GM23338 (cell line): ENCODE measurements around the gene APOBEC3F. TPM values are rescaled to one million over a fixed set of nuclear protein-coding genes. Genes with fewer than 3 reads are reported as not detected.
A peak's percentile ranks its signal among the peaks of the same experiment; 100 is the strongest.

Source experiments
- ATAC-seq: fragments of 200-7000 bp; cut with Tn5 transposase; 3 replicates; pipeline ENCODE4 v1.9.1; 2020
- DNase-seq: peaks from one replicate; pipeline ENCODE4 v3.0.0-alpha.2; 2015; ENCODE audit warnings: low spot score
- H2AFZ ChIP-seq: fragments of 200-600 bp; sonication (generic); 2 replicates; pipeline ENCODE4 v1.8.0; 2016; ENCODE audit warnings: antibody characterized with exemption, mild to moderate bottlenecking, moderate library complexity
- H3F3A ChIP-seq: fragments of 200-600 bp; sonication (generic); replicated peaks from 2 replicates; pipeline ENCODE4 v1.8.0; 2017; ENCODE audit warnings: antibody characterized with exemption, mixed run types, low read depth
- H3K27ac ChIP-seq: fragments of 200-600 bp; sonication (generic); 2 replicates; pipeline ENCODE4 v1.6.1; 2016; ENCODE audit warnings: low read depth
- H3K27me3 ChIP-seq: fragments of 200-600 bp; sonication (generic); 2 replicates; pipeline ENCODE4 v1.8.0; 2016; ENCODE audit warnings: mild to moderate bottlenecking, mixed run types, moderate library complexity; ENCODE audit not compliant: insufficient read depth
- H3K36me3 ChIP-seq: fragments of 200-600 bp; sonication (generic); 2 replicates; pipeline ENCODE4 v1.8.0; 2016; ENCODE audit warnings: mild to moderate bottlenecking; ENCODE audit not compliant: insufficient read depth
- H3K4me1 ChIP-seq: fragments of 200-600 bp; sonication (generic); 2 replicates; pipeline ENCODE4 v1.8.0; 2016; ENCODE audit warnings: mild to moderate bottlenecking, moderate library complexity; ENCODE audit not compliant: insufficient read depth
- H3K4me2 ChIP-seq: fragments of 200-600 bp; sonication (generic); 2 replicates; pipeline ENCODE4 v1.7.1; 2017; ENCODE audit warnings: mixed run types
- H3K4me3 ChIP-seq: fragments of 200-600 bp; sonication (generic); 2 replicates; pipeline ENCODE4 v1.6.1; 2016; ENCODE audit warnings: mixed run types
- H3K79me2 ChIP-seq: fragments of 200-600 bp; sonication (generic); replicated peaks from 2 replicates; pipeline ENCODE4 v1.8.0; 2017; ENCODE audit warnings: mild to moderate bottlenecking; ENCODE audit not compliant: insufficient read depth
- H3K9me2 ChIP-seq: fragments of 200-600 bp; sonication (generic); 2 replicates; pipeline ENCODE4 v1.8.0; 2017; ENCODE audit not compliant: insufficient read depth
- H4K20me1 ChIP-seq: fragments of 200-600 bp; sonication (generic); replicated peaks from 2 replicates; pipeline ENCODE4 v1.8.0; 2017; ENCODE audit warnings: mild to moderate bottlenecking; ENCODE audit not compliant: insufficient read depth
- H3K27ac Mint-ChIP-seq: 2 replicates; pipeline ENCODE4 v1.8.0; 2020; ENCODE audit warnings: inconsistent platforms, mild to moderate bottlenecking, moderate library complexity, mixed read lengths
- H3K27me3 Mint-ChIP-seq: 3 replicates; pipeline ENCODE4 v1.8.0; 2022; ENCODE audit warnings: low read depth, mild to moderate bottlenecking, moderate library complexity, mixed read lengths, inconsistent platforms; ENCODE audit not compliant: insufficient read depth, poor library complexity
- H3K36me3 Mint-ChIP-seq: 3 replicates; pipeline ENCODE4 v1.8.0; 2021; ENCODE audit warnings: low read depth, mild to moderate bottlenecking, inconsistent platforms, moderate library complexity, mixed read lengths
- H3K4me1 Mint-ChIP-seq: 3 replicates; pipeline ENCODE4 v1.8.0; 2020; ENCODE audit warnings: mild to moderate bottlenecking, inconsistent platforms, mixed read lengths
- H3K4me3 Mint-ChIP-seq: 3 replicates; pipeline ENCODE4 v1.8.0; 2021; ENCODE audit warnings: moderate library complexity, mild to moderate bottlenecking, inconsistent platforms, mixed read lengths
- H3K9me3 Mint-ChIP-seq: 3 replicates; pipeline ENCODE4 v1.8.0; 2020; ENCODE audit warnings: moderate library complexity, mild to moderate bottlenecking, inconsistent platforms, mixed read lengths
- CREB1 ChIP-seq: fragments of 250-450 bp; sonication (Bioruptor Pico); IDR thresholded peaks from 2 replicates; pipeline ENCODE4 v1.5.0; 2020; ENCODE audit warnings: low read depth, mild to moderate bottlenecking, moderate library complexity
- EZH2 ChIP-seq: fragments of 200-600 bp; sonication (generic); IDR thresholded peaks from one replicate; pipeline ENCODE4 v1.8.0; 2017; ENCODE audit warnings: antibody characterized with exemption, mild to moderate bottlenecking, low read depth; ENCODE audit not compliant: unreplicated experiment
- EZH2phosphoT487 ChIP-seq: fragments of 200-600 bp; sonication (generic); IDR thresholded peaks from one replicate; pipeline ENCODE4 v1.8.1; 2018; ENCODE audit warnings: antibody characterized with exemption; ENCODE audit not compliant: unreplicated experiment
- NANOG ChIP-seq: IDR thresholded peaks from 2 replicates; pipeline ENCODE4 v1.6.1; 2016; ENCODE audit warnings: antibody characterized with exemption, borderline replicate concordance
- POLR2AphosphoS5 ChIP-seq: IDR thresholded peaks from 2 replicates; pipeline ENCODE4 v1.6.1; 2016; ENCODE audit warnings: antibody characterized with exemption, low read depth
- REST ChIP-seq: IDR thresholded peaks from one replicate; pipeline ENCODE4 v1.6.1; 2018; ENCODE audit warnings: antibody characterized with exemption; ENCODE audit not compliant: unreplicated experiment
- STAT1 ChIP-seq: IDR thresholded peaks from one replicate; pipeline ENCODE4 v1.6.1; 2016; ENCODE audit warnings: antibody characterized with exemption; ENCODE audit not compliant: unreplicated experiment
- ZNF114 ChIP-seq: fragments of 250-450 bp; sonication (Bioruptor Pico); IDR thresholded peaks from 2 replicates; pipeline ENCODE4 v1.5.0; 2020; ENCODE audit warnings: mild to moderate bottlenecking, moderate library complexity
- polyA plus RNA-seq: library from polyadenylated mRNA; unstranded; fragments of >200 nt; fragmentation: Nextera tagmentation; extraction: Ambion mirVana; gene quantifications from 2 replicates; pipeline ENCODE4 v1.2.1, GENCODE V29; 2016
- total RNA-seq: library from RNA; depleted of rRNA; stranded (reverse); fragments of >200 nt; shearing (Covaris generic); gene quantifications from 2 replicates; pipeline ENCODE4 v1.2.3, GENCODE V29; 2014
- TF ChIP-seq, protein P1 (sequence below), 2 experiments: fragments of 200-600 bp in 1 of 2; sonication (generic) in 1 of 2; conservative IDR thresholded peaks; 2 replicates each; pipeline versions ENCODE4 v1.5.1 to v1.6.1; 2016 to 2017; ENCODE audit warnings: antibody characterized with exemption in 2 of 2, low read depth in 2 of 2, mild to moderate bottlenecking in 2 of 2, moderate library complexity in 1 of 2
- TF ChIP-seq, protein P2 (sequence below): IDR thresholded peaks from 2 replicates; pipeline ENCODE4 v1.6.1; 2016; ENCODE audit warnings: antibody characterized with exemption

APOBEC3F gene
- total and polyA plus RNA-seq, 2 experiments from 2014 or later, result 3.4 TPM

DNA sequence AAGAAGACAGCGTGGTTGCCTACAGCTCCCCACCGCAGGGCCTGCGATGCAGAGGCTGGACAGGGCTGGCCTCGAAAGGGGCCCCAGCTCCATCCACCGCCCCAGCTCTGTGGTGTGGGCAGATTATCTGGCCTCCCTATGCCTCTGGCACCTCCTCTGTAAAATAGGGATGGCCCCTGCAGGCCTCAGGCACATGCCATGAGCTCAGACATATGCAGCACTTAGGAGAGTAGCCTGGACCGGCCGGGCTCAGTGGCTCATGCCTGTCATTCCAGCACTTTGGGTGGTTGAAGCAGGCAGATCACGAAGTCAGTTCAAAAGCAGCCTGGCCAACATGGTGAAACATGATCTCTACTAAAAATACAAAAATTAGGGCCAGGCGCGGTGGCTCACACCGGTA is 12.4 kb upstream of the APOBEC3F start:
- Histone ChIP-seq H3K27ac (no peak overlapping the region), H3K4me3 (no peak overlapping the region), H3K79me2 (no peaks in the 10 kb centered on the region), H3K4me1 (peaks cover 18% of the 10 kb centered on the region), H4K20me1 (no peaks in the 10 kb centered on the region), H3F3A (no peaks in the 10 kb centered on the region), H3K27me3 (no peaks in the 10 kb centered on the region), H2AFZ (no peak overlapping the region), H3K4me2 (no peak overlapping the region), H3K36me3 (no peaks in the 10 kb centered on the region; the same call in 1 of the 2 replicates), H3K9me2 (no peaks in the 10 kb centered on the region)
- DNase-seq, result no peak
- peaks cover 16% of the 10 kb centered on the region for H3K27me3 Mint-ChIP-seq
- no peak; the same call in 2 of the 3 replicates for ATAC-seq
- H3K9me3 Mint-ChIP-seq, result no peaks in the 10 kb centered on the region; the same call in 2 of the 3 replicates
- peaks cover 55% of the 10 kb centered on the region for H3K4me1 Mint-ChIP-seq
- TF ChIP-seq, protein P1, sequence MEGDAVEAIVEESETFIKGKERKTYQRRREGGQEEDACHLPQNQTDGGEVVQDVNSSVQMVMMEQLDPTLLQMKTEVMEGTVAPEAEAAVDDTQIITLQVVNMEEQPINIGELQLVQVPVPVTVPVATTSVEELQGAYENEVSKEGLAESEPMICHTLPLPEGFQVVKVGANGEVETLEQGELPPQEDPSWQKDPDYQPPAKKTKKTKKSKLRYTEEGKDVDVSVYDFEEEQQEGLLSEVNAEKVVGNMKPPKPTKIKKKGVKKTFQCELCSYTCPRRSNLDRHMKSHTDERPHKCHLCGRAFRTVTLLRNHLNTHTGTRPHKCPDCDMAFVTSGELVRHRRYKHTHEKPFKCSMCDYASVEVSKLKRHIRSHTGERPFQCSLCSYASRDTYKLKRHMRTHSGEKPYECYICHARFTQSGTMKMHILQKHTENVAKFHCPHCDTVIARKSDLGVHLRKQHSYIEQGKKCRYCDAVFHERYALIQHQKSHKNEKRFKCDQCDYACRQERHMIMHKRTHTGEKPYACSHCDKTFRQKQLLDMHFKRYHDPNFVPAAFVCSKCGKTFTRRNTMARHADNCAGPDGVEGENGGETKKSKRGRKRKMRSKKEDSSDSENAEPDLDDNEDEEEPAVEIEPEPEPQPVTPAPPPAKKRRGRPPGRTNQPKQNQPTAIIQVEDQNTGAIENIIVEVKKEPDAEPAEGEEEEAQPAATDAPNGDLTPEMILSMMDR (conservative IDR thresholded peaks at IDR 0.05; ENCODE audit: low read depth in 2 of 2), result no peak
- no peak for TF ChIP-seq REST
- TF ChIP-seq EZH2, result no peak
- TF ChIP-seq ZNF114 (CRISPR knock-in tag), result no peak
- H3K36me3 Mint-ChIP-seq, result peaks cover 26% of the 10 kb centered on the region
- no peak overlapping the region for H3K4me3 Mint-ChIP-seq
- no peak overlapping the region for H3K27ac Mint-ChIP-seq

DNA sequence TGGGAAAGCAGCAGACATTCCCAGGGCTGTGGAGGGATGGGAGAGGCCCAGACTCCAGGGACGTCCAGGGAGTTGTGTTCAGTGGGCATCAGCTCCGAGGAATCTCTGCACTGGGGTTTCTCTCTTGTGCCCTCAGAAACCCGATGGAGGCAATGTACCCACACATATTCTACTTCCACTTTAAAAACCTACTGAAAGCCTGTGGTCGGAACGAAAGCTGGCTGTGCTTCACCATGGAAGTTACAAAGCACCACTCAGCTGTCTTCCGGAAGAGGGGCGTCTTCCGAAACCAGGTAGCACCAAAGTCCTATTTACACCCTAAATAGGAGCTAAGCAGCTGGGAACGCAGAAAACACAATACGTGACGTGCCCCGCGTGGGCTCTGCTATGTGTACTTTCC is 11.4 kb upstream of the APOBEC3F start:
- no peak for DNase-seq
- no peak overlapping the region for H3K27ac Mint-ChIP-seq
- Histone ChIP-seq H4K20me1 (no peaks in the 10 kb centered on the region), H3K4me2 (no peak overlapping the region), H3K27ac (peak overlapping the region; percentile 39; the same call in 1 of the 2 replicates), H3K9me2 (no peaks in the 10 kb centered on the region), H3K36me3 (no peaks in the 10 kb centered on the region), H3F3A (no peaks in the 10 kb centered on the region), H3K4me3 (no peak overlapping the region), H3K79me2 (no peaks in the 10 kb centered on the region), H3K27me3 (no peaks in the 10 kb centered on the region), H3K4me1 (peaks cover 18% of the 10 kb centered on the region), H2AFZ (no peak overlapping the region)
- no peak overlapping the region for H3K4me3 Mint-ChIP-seq
- H3K27me3 Mint-ChIP-seq, result peaks cover 14% of the 10 kb centered on the region
- peaks cover 52% of the 10 kb centered on the region for H3K4me1 Mint-ChIP-seq
- H3K36me3 Mint-ChIP-seq, result peaks cover 22% of the 10 kb centered on the region
- ATAC-seq, result no peak
- H3K9me3 Mint-ChIP-seq, result no peaks in the 10 kb centered on the region; the same call in 2 of the 3 replicates
- TF ChIP-seq CREB1 (CRISPR knock-in tag) (no peak), REST (no peak), NANOG (no peak), EZH2phosphoT487 (no peak), STAT1 (no peak), POLR2AphosphoS5 (no peak)
- TF ChIP-seq, protein P2, sequence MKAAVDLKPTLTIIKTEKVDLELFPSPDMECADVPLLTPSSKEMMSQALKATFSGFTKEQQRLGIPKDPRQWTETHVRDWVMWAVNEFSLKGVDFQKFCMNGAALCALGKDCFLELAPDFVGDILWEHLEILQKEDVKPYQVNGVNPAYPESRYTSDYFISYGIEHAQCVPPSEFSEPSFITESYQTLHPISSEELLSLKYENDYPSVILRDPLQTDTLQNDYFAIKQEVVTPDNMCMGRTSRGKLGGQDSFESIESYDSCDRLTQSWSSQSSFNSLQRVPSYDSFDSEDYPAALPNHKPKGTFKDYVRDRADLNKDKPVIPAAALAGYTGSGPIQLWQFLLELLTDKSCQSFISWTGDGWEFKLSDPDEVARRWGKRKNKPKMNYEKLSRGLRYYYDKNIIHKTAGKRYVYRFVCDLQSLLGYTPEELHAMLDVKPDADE, result no peak
